Endothelial cell of umbilical vein (primary cell): Measurements from ENCODE around the gene NDUFS1. TPM values are rescaled to one million over a fixed set of nuclear protein-coding genes. Genes with fewer than 3 reads are reported as not detected.

Source experiments
- BruUV-seq: library from RNA; stranded (reverse); fragments of 400-500 nt; replicated peaks from 2 replicates; lab custom pipeline; 2021; lab: Mats Ljungman, UMichigan
- CTCF ChIA-PET: fragments of 300-600, 350-600 bp; sonication (Branson Sonifier 250); formaldehyde crosslinking; loops from one replicate; lab custom pipeline; 2021; ENCODE audit warnings: antibody characterized with exemption, inconsistent platforms; lab: Charles Lee
- POLR2A ChIA-PET: fragments of 300-600, 350-600 bp; sonication (Branson Sonifier 250); formaldehyde crosslinking; loops from one replicate; lab custom pipeline; 2021; ENCODE audit warnings: antibody characterized with exemption, inconsistent platforms; lab: Charles Lee
- DNase-seq: peaks from one replicate; pipeline ENCODE4 v3.0.0-alpha.2; 2011; ENCODE audit warnings: low read depth, low spot score
- FAIRE-seq: peaks from 2 replicates; lab custom pipeline; 2011; peaks lifted over from hg19 to GRCh38; lab: Jason Lieb, UNC
- H2AFZ ChIP-seq: 2 replicates; pipeline ENCODE4 v1.6.0; 2012; ENCODE audit warnings: low read depth, low read length, control low read depth, inconsistent platforms
- H3K27ac ChIP-seq: 2 replicates; pipeline ENCODE4 v1.5.1; 2011; ENCODE audit warnings: low read depth, mild to moderate bottlenecking, control low read depth, low read length, moderate library complexity; ENCODE audit not compliant: insufficient read depth
- H3K27me3 ChIP-seq, 2 experiments: 2 replicates each; pipeline versions ENCODE4 v1.6.0 to v1.6.1; 2011; ENCODE audit warnings: low read length in 2 of 2, mixed read lengths in 1 of 2; ENCODE audit not compliant: control insufficient read depth in 2 of 2, insufficient read depth in 2 of 2
- H3K36me3 ChIP-seq, 2 experiments: 2 replicates in 1 of 2; 3 replicates in 1 of 2; pipeline ENCODE4 v1.5.1; 2011; ENCODE audit warnings: low read length in 2 of 2, mild to moderate bottlenecking in 1 of 2, moderate library complexity in 1 of 2; ENCODE audit not compliant: control insufficient read depth in 2 of 2, insufficient read depth in 2 of 2; ENCODE audit errors: extremely low read depth in 1 of 2
- H3K4me1 ChIP-seq: 3 replicates; pipeline ENCODE4 v1.5.1; 2011; ENCODE audit warnings: mild to moderate bottlenecking, low read length; ENCODE audit not compliant: control insufficient read depth, insufficient read depth; ENCODE audit errors: extremely low read depth
- H3K4me2 ChIP-seq: 2 replicates; pipeline ENCODE4 v1.6.1; 2011; ENCODE audit warnings: low read length, control low read depth, mixed read lengths; ENCODE audit not compliant: insufficient read depth
- H3K4me3 ChIP-seq, 3 experiments: fragments of 200-600 bp in 1 of 3; sonication (generic), shearing (Covaris generic) in 1 of 3; replicated peaks in 1 of 3; 2 replicates each; pipeline ENCODE4 v1.5.1; 2011 to 2016; ENCODE audit warnings: control low read depth in 3 of 3, low read length in 3 of 3, mild to moderate bottlenecking in 2 of 3, inconsistent platforms in 1 of 3, low read depth in 1 of 3, moderate library complexity in 1 of 3; ENCODE audit not compliant: insufficient read depth in 1 of 3
- H3K79me2 ChIP-seq: 2 replicates; pipeline ENCODE4 v1.6.0; 2012; ENCODE audit warnings: low read length, inconsistent platforms; ENCODE audit not compliant: control insufficient read depth, insufficient read depth
- H3K9ac ChIP-seq: replicated peaks from 2 replicates; pipeline ENCODE3; 2011; ENCODE audit warnings: low read length, control low read depth; ENCODE audit not compliant: insufficient read depth; ENCODE audit errors: extremely low read depth
- H3K9me1 ChIP-seq: replicated peaks from 3 replicates; pipeline ENCODE4 v1.6.0; 2011; ENCODE audit warnings: mild to moderate bottlenecking, low read length; ENCODE audit not compliant: control insufficient read depth, insufficient read depth; ENCODE audit errors: extremely low read depth
- H3K9me3 ChIP-seq: replicated peaks from 2 replicates; pipeline ENCODE4 v1.5.1; 2012; ENCODE audit warnings: low read length, inconsistent platforms; ENCODE audit not compliant: control insufficient read depth, insufficient read depth
- H4K20me1 ChIP-seq: replicated peaks from 2 replicates; pipeline ENCODE3; 2011; ENCODE audit warnings: mild to moderate bottlenecking, low read length; ENCODE audit not compliant: control insufficient read depth, insufficient read depth; ENCODE audit errors: extremely low read depth
- CTCF ChIP-seq, 2 donors: IDR thresholded peaks; 1 replicate in 1 of 2; 2 replicates in 1 of 2; pipeline ENCODE4 v1.5.1; 2011; ENCODE audit warnings: low read length in 2 of 2, mild to moderate bottlenecking in 2 of 2, moderate library complexity in 2 of 2, control low read depth in 1 of 2, inconsistent platforms in 1 of 2, low read depth in 1 of 2; ENCODE audit not compliant: insufficient read depth in 1 of 2; ENCODE audit errors: extremely low read depth in 1 of 2
- EZH2 ChIP-seq: IDR thresholded peaks from 2 replicates; pipeline ENCODE4 v1.6.1; 2012; ENCODE audit warnings: borderline replicate concordance, low read depth, mild to moderate bottlenecking, moderate library complexity, low read length, inconsistent platforms; ENCODE audit not compliant: severe bottlenecking
- FOS ChIP-seq: IDR thresholded peaks from 2 replicates; pipeline ENCODE4 v1.6.1; 2011; ENCODE audit warnings: mild to moderate bottlenecking, low read length, moderate library complexity, borderline replicate concordance; ENCODE audit not compliant: insufficient read depth
- GATA2 ChIP-seq: IDR thresholded peaks from 2 replicates; pipeline ENCODE4 v1.7.0; 2011; ENCODE audit warnings: low read depth, mild to moderate bottlenecking, moderate library complexity, mixed read lengths, low read length; ENCODE audit not compliant: insufficient read length, insufficient read depth
- JUN ChIP-seq: IDR thresholded peaks from 2 replicates; pipeline ENCODE4 v1.6.1; 2011; ENCODE audit warnings: borderline replicate concordance, low read depth; ENCODE audit not compliant: insufficient read length, insufficient read depth
- MAX ChIP-seq: IDR thresholded peaks from 2 replicates; pipeline ENCODE4 v1.6.1; 2011; ENCODE audit not compliant: insufficient read depth, insufficient read length
- MYC ChIP-seq: IDR thresholded peaks from one replicate; pipeline ENCODE4 v1.6.1; 2011; ENCODE audit warnings: mild to moderate bottlenecking, low read depth, low read length
- POLR2A ChIP-seq: IDR thresholded peaks from 2 replicates; pipeline ENCODE4 v1.6.1; 2012; ENCODE audit warnings: low read depth, mild to moderate bottlenecking, control low read depth, low read length
- POLR2AphosphoS5 ChIP-seq: IDR thresholded peaks from 2 replicates; pipeline ENCODE4 v1.6.1; 2012; ENCODE audit warnings: low read depth, mild to moderate bottlenecking, control low read depth, low read length, moderate library complexity; ENCODE audit not compliant: insufficient read depth
- dilution Hi-C: fragments of 300-500 bp; cut with MboI; formaldehyde crosslinking; loops from one replicate; pipeline ENCODE4 v1.15.0; 2019; ENCODE audit warnings: low sequenced_read_pairs; ENCODE audit not compliant: extremely low pct_ligation_motif_present
- intact Hi-C: fragments of 100-400 bp; cut with micrococcal nuclease; formaldehyde crosslinking; loops from one replicate; pipeline ENCODE4 v1.10.0; 2022
- polyA plus RNA-seq, 4 experiments: library from polyadenylated mRNA; depleted of rRNA in 3 of 4; stranded (reverse) in 3 of 4; unstranded in 1 of 4; fragments of >200 nt; gene quantifications; 2 replicates each; pipeline versions ENCODE4 v1.2.1 to v1.2.3, GENCODE V29; 2011 to 2012; ENCODE audit warnings: missing spikeins in 1 of 4
- total RNA-seq: library from RNA; stranded (reverse); gene quantifications from 2 replicates; pipeline ENCODE4 v1.2.3, GENCODE V29; 2021

The NDUFS1 gene
- total and polyA plus RNA-seq, 2 donors (not counting 3 experiments of a cell fraction or from before 2014, with no cell fraction given), result 49.8 to 93.2 TPM

- no peak overlapping the region for H3K4me2 ChIP-seq
- no peak overlapping the region for H3K9ac ChIP-seq
- no peak for FAIRE-seq
- TF ChIP-seq MAX (no peak), MYC (no peak), GATA2 (no peak)
- H4K20me1 ChIP-seq, result no peaks in the 10 kb centered on the region
- CTCF ChIA-PET, result no interaction called here
- no peak overlapping the region for H3K27ac ChIP-seq
- no TSS peak for BruUV-seq
- no peak overlapping the region for H2AFZ ChIP-seq
- H3K36me3 ChIP-seq, result no peaks in the 10 kb centered on the region
- H3K4me1 ChIP-seq, result no peaks in the 10 kb centered on the region
- intact Hi-C loops (no loop called here), dilution Hi-C loops (no loop called here)
- no peaks in the 10 kb centered on the region for H3K9me3 ChIP-seq
- POLR2A ChIA-PET, result no interaction called here
- H3K4me3 ChIP-seq, result no peak overlapping the region
- DNase-seq, result no peak
- no peaks in the 10 kb centered on the region for H3K79me2 ChIP-seq
- no peaks in the 10 kb centered on the region for H3K9me1 ChIP-seq
- no peaks in the 10 kb centered on the region for H3K27me3 ChIP-seq
Measured at GRCh38 chr2:206204710-206205109, 45.5 kb upstream of the NDUFS1 start.

- CTCF ChIA-PET, result interaction anchor here (1.1 to 1.2 kb wide), 2 partner anchors 10 to 12 kb away, joined by 3 read pairs; a partner anchor contains a TSS
Measured at GRCh38 chr2:206203331-206203730, 44.1 kb upstream of the NDUFS1 start.

More at GRCh38 chr2:206203331-206203730, 44.1 kb upstream of the NDUFS1 start:
- no peaks in the 10 kb centered on the region for H4K20me1 ChIP-seq
- no peak overlapping the region for H2AFZ ChIP-seq
- H3K36me3 ChIP-seq, result no peaks in the 10 kb centered on the region
- POLR2A ChIA-PET, result no interaction called here
- no peak overlapping the region for H3K9ac ChIP-seq
- FAIRE-seq, result no peak
- BruUV-seq, result no TSS peak
- no peaks in the 10 kb centered on the region for H3K9me1 ChIP-seq
- no peak overlapping the region for H3K27ac ChIP-seq
- H3K9me3 ChIP-seq, result no peaks in the 10 kb centered on the region
- H3K4me2 ChIP-seq, result no peak overlapping the region
- dilution Hi-C loops (no loop called here), intact Hi-C loops (no loop called here)
- H3K4me3 ChIP-seq, result no peak overlapping the region
- no peak for DNase-seq
- no peaks in the 10 kb centered on the region for H3K27me3 ChIP-seq
- no peaks in the 10 kb centered on the region for H3K79me2 ChIP-seq
- TF ChIP-seq POLR2AphosphoS5 (no peak), JUN (no peak), GATA2 (no peak), POLR2A (no peak), FOS (no peak), MYC (no peak), EZH2 (no peak), MAX (no peak), CTCF (IDR thresholded peaks at IDR 0.05; ENCODE audit: extremely low read depth in 1 of 2, insufficient read depth in 1 of 2, low read depth in 1 of 2, low read length in 2 of 2) (no peak)
- no peaks in the 10 kb centered on the region for H3K4me1 ChIP-seq
